Measurements from ENCODE around the gene CEP126.

Gene CEP126

GRCh38 chr11:102010776-102011494 is 96.1 kb downstream of the CEP126 start:
- TF ChIP-seq CTCF (IDR thresholded peaks at IDR 0.05; ENCODE audit: low read depth, low read length, poor library complexity, severe bottlenecking) = no peak
- TF ChIP-seq EZH2phosphoT487 (IDR thresholded peaks at IDR 0.05; ENCODE audit: borderline replicate concordance, low read length) = no peak
- Histone ChIP-seq H4K20me1 (ENCODE audit: control insufficient read depth, insufficient read depth, low read depth, low read length) (no peaks in the 10 kb centered on the region), H3K9me3 (ENCODE audit: control insufficient read depth, insufficient read depth, low read length) (no peaks in the 10 kb centered on the region), H3K79me2 (ENCODE audit: control insufficient read depth, low read length) (no peaks in the 10 kb centered on the region), H3K27ac (ENCODE audit: low read depth, low read length) (no peak overlapping the region), H3K4me1 (ENCODE audit: control insufficient read depth, low read length) (no peaks in the 10 kb centered on the region), H3K9me2 (replicated peaks; ENCODE audit: control insufficient read depth, low read length) (no peaks in the 10 kb centered on the region), H3K4me2 (ENCODE audit: low read length) (no peak overlapping the region), H3K4me3 (ENCODE audit: low read length) (no peak overlapping the region), H3K27me3 (ENCODE audit: control insufficient read depth, low read length) (peaks cover 12% of the 10 kb centered on the region), H3F3A (ENCODE audit: control insufficient read depth, insufficient read depth) (no peaks in the 10 kb centered on the region), H3K36me3 (ENCODE audit: control insufficient read depth, low read length) (no peaks in the 10 kb centered on the region)

- H4K20me1 ChIP-seq (ENCODE audit: control insufficient read depth, insufficient read depth, low read depth, low read length) = no peaks in the 10 kb centered on the region
- H3K4me3 ChIP-seq (ENCODE audit: low read length) = no peak overlapping the region
- H3K27me3 ChIP-seq (ENCODE audit: control insufficient read depth, low read length) = peaks cover 12% of the 10 kb centered on the region
- no peaks in the 10 kb centered on the region for H3K79me2 ChIP-seq (ENCODE audit: control insufficient read depth, low read length)
- H3K9me3 ChIP-seq (ENCODE audit: control insufficient read depth, insufficient read depth, low read length) = no peaks in the 10 kb centered on the region
- TF ChIP-seq EZH2phosphoT487 (IDR thresholded peaks at IDR 0.05; ENCODE audit: borderline replicate concordance, low read length) (no peak), CTCF (IDR thresholded peaks at IDR 0.05; ENCODE audit: low read depth, low read length, poor library complexity, severe bottlenecking) (no peak)
- no peaks in the 10 kb centered on the region for H3K4me1 ChIP-seq (ENCODE audit: control insufficient read depth, low read length)
- no peaks in the 10 kb centered on the region for H3K36me3 ChIP-seq (ENCODE audit: control insufficient read depth, low read length)
- no peaks in the 10 kb centered on the region for H3K9me2 ChIP-seq (replicated peaks; ENCODE audit: control insufficient read depth, low read length)
- H3K4me2 ChIP-seq (ENCODE audit: low read length) = no peak overlapping the region
- no peaks in the 10 kb centered on the region for H3F3A ChIP-seq (ENCODE audit: control insufficient read depth, insufficient read depth)
- no peak overlapping the region for H3K27ac ChIP-seq (ENCODE audit: low read depth, low read length)
Measured at GRCh38 chr11:102012946-102013345, 98.1 kb downstream of the CEP126 start.

GRCh38 chr11:102014756-102015155 is 99.9 kb downstream of the CEP126 start:
- Histone ChIP-seq H3K36me3 (ENCODE audit: control insufficient read depth, low read length) (no peaks in the 10 kb centered on the region), H3K4me2 (ENCODE audit: low read length) (no peak overlapping the region), H3K9me3 (ENCODE audit: control insufficient read depth, insufficient read depth, low read length) (no peaks in the 10 kb centered on the region), H4K20me1 (ENCODE audit: control insufficient read depth, insufficient read depth, low read depth, low read length) (no peaks in the 10 kb centered on the region), H3K4me3 (ENCODE audit: low read length) (no peak overlapping the region), H3K9me2 (replicated peaks; ENCODE audit: control insufficient read depth, low read length) (no peaks in the 10 kb centered on the region), H3K4me1 (ENCODE audit: control insufficient read depth, low read length) (no peaks in the 10 kb centered on the region), H3K27me3 (ENCODE audit: control insufficient read depth, low read length) (peaks cover 12% of the 10 kb centered on the region), H3K79me2 (ENCODE audit: control insufficient read depth, low read length) (no peaks in the 10 kb centered on the region), H3K27ac (ENCODE audit: low read depth, low read length) (no peak overlapping the region), H3F3A (ENCODE audit: control insufficient read depth, insufficient read depth) (no peaks in the 10 kb centered on the region)
- TF ChIP-seq CTCF (IDR thresholded peaks at IDR 0.05; ENCODE audit: low read depth, low read length, poor library complexity, severe bottlenecking) (no peak), EZH2phosphoT487 (IDR thresholded peaks at IDR 0.05; ENCODE audit: borderline replicate concordance, low read length) (no peak)
